SK-N-MC (cell line): ENCODE measurements around the gene PKD2.

ENCODE experiments used
- DNase-seq: peaks from one replicate; pipeline ENCODE4 v3.0.0-alpha.2; 2011; ENCODE audit warnings: low read depth, low spot score
- H3K27ac ChIP-seq: fragments of 200-600 bp; sonication (generic); 2 replicates; pipeline ENCODE4 v1.5.1; 2016; ENCODE audit warnings: mixed run types
- H3K36me3 ChIP-seq: fragments of 200-600 bp; sonication (generic); 2 replicates; pipeline ENCODE4 v1.6.1; 2017; ENCODE audit warnings: antibody characterized with exemption, low read length, mixed read lengths; ENCODE audit not compliant: insufficient read depth
- H3K4me3 ChIP-seq: fragments of 200-600 bp; sonication (generic); 2 replicates; pipeline ENCODE4 v1.5.1; 2016
- H3K9ac ChIP-seq: fragments of 200-600 bp; sonication (generic); 2 replicates; pipeline ENCODE4 v1.8.0; 2017; ENCODE audit warnings: mixed run types, mixed read lengths; ENCODE audit not compliant: insufficient read length
- H3K9me3 ChIP-seq: fragments of 200-600 bp; sonication (generic); 2 replicates; pipeline ENCODE4 v1.6.1; 2017; ENCODE audit warnings: low read depth, mild to moderate bottlenecking, antibody characterized with exemption, low read length, moderate library complexity, mixed read lengths
- EZH2 ChIP-seq: fragments of 200-600 bp; sonication (generic); IDR thresholded peaks from one replicate; pipeline ENCODE4 v1.6.1; 2017; ENCODE audit warnings: antibody characterized with exemption
- FOXP2 ChIP-seq: optimal IDR thresholded peaks from 2 replicates; pipeline ENCODE3; 2011; ENCODE audit warnings: mild to moderate bottlenecking, moderate library complexity; ENCODE audit not compliant: insufficient read depth; ENCODE audit errors: extremely low read length, control extremely low read depth
- POLR2AphosphoS5 ChIP-seq: IDR thresholded peaks from 2 replicates; pipeline ENCODE4 v1.6.1; 2012; ENCODE audit warnings: mild to moderate bottlenecking, low read depth, low read length, borderline replicate concordance

PKD2 gene

GRCh38 chr4:88062311-88062710 is 54.9 kb downstream of the PKD2 start:
- no peak for DNase-seq
- Histone ChIP-seq H3K4me3 (no peak overlapping the region), H3K9ac (no peak overlapping the region), H3K9me3 (no peaks in the 10 kb centered on the region), H3K27ac (no peak overlapping the region), H3K36me3 (peaks cover 41% of the 10 kb centered on the region)
- TF ChIP-seq EZH2 (no peak), FOXP2 (no peak), POLR2AphosphoS5 (no peak)

GRCh38 chr4:88062843-88063242 is 55.4 kb downstream of the PKD2 start:
- peaks cover 43% of the 10 kb centered on the region for H3K36me3 ChIP-seq
- H3K27ac ChIP-seq: no peak overlapping the region
- no peaks in the 10 kb centered on the region for H3K9me3 ChIP-seq
- no peak for DNase-seq
- no peak overlapping the region for H3K9ac ChIP-seq
- no peak overlapping the region for H3K4me3 ChIP-seq
- TF ChIP-seq FOXP2: no peak
- TF ChIP-seq POLR2AphosphoS5: no peak
- TF ChIP-seq EZH2: no peak

GRCh38 chr4:88063634-88064296 is 56.3 kb downstream of the PKD2 start:
- no peaks in the 10 kb centered on the region for H3K9me3 ChIP-seq
- no peak overlapping the region for H3K27ac ChIP-seq
- H3K36me3 ChIP-seq: peaks cover 49% of the 10 kb centered on the region
- DNase-seq: no peak
- no peak overlapping the region for H3K4me3 ChIP-seq
- H3K9ac ChIP-seq: no peak overlapping the region
- TF ChIP-seq POLR2AphosphoS5: no peak
- no peak for TF ChIP-seq FOXP2
- TF ChIP-seq EZH2: no peak

GRCh38 chr4:88064410-88064809 is 57.0 kb downstream of the PKD2 start:
- Histone ChIP-seq H3K9me3 (no peaks in the 10 kb centered on the region), H3K4me3 (no peak overlapping the region), H3K9ac (no peak overlapping the region), H3K27ac (no peak overlapping the region), H3K36me3 (peaks cover 48% of the 10 kb centered on the region)
- DNase-seq: no peak
- TF ChIP-seq FOXP2 (no peak), EZH2 (no peak), POLR2AphosphoS5 (no peak)

- no peak overlapping the region for H3K4me3 ChIP-seq
- no peak for DNase-seq
- no peak overlapping the region for H3K27ac ChIP-seq
- H3K9me3 ChIP-seq: no peaks in the 10 kb centered on the region
- no peak overlapping the region for H3K9ac ChIP-seq
- TF ChIP-seq FOXP2: no peak
- no peak for TF ChIP-seq EZH2
- TF ChIP-seq POLR2AphosphoS5: no peak
- H3K36me3 ChIP-seq: peaks cover 75% of the 10 kb centered on the region
Measured at GRCh38 chr4:88070031-88070430, 62.6 kb downstream of the PKD2 start.

- H3K27ac ChIP-seq: no peak overlapping the region
- H3K9me3 ChIP-seq: no peaks in the 10 kb centered on the region
- H3K9ac ChIP-seq: no peak overlapping the region
- peaks cover 41% of the 10 kb centered on the region for H3K36me3 ChIP-seq
- no peak for TF ChIP-seq POLR2AphosphoS5
- no peak for TF ChIP-seq EZH2
- no peak for DNase-seq
- H3K4me3 ChIP-seq: no peak overlapping the region
Measured at GRCh38 chr4:88075336-88075735, 67.9 kb downstream of the PKD2 start.

- no peak overlapping the region for H3K4me3 ChIP-seq
- no peaks in the 10 kb centered on the region for H3K9me3 ChIP-seq
- no peak overlapping the region for H3K27ac ChIP-seq
- H3K36me3 ChIP-seq: peaks cover 18% of the 10 kb centered on the region; the same call in 1 of the 2 replicates
- TF ChIP-seq FOXP2 (no peak), POLR2AphosphoS5 (no peak), EZH2 (no peak)
- no peak overlapping the region for H3K9ac ChIP-seq
- no peak for DNase-seq
Measured at GRCh38 chr4:88077911-88078524, 70.6 kb downstream of the PKD2 start.

GRCh38 chr4:88078579-88078978 is 71.1 kb downstream of the PKD2 start:
- H3K9me3 ChIP-seq: no peaks in the 10 kb centered on the region
- H3K27ac ChIP-seq: no peak overlapping the region
- TF ChIP-seq FOXP2: no peak

GRCh38 chr4:88080626-88081025 is 73.2 kb downstream of the PKD2 start:
- Histone ChIP-seq H3K27ac (no peak overlapping the region), H3K9ac (no peak overlapping the region), H3K9me3 (no peaks in the 10 kb centered on the region), H3K4me3 (no peak overlapping the region), H3K36me3 (peaks cover 7% of the 10 kb centered on the region; the same call in 1 of the 2 replicates)
- TF ChIP-seq FOXP2 (no peak), EZH2 (no peak), POLR2AphosphoS5 (no peak)
- no peak for DNase-seq

More at GRCh38 chr4:88078579-88078978, 71.1 kb downstream of the PKD2 start:
- no peak for DNase-seq
- Histone ChIP-seq H3K9ac (no peak overlapping the region), H3K36me3 (peaks cover 18% of the 10 kb centered on the region; the same call in 1 of the 2 replicates), H3K4me3 (no peak overlapping the region)
